CD4-positive, alpha-beta T cell treated with Interleukin-10 for 1 hour (primary cell): ENCODE data around the gene KRTAP19-4.
"Not testable (repeated sequence)": the region's sequence is repeated elsewhere in the genome, so short reads cannot be mapped to it uniquely, and the experiment has no call there.

ENCODE experiments used
- DNase-seq: peaks from one replicate; pipeline ENCODE4 v3.0.0-alpha.2; 2020

The KRTAP19-4 gene

GRCh38 chr21:30497065-30497464 lies at the start of gene KRTAP19-4:
Gene KRTAP19-4 (minus strand): TSS chr21:30497165. CDS start chr21:30497110, 55 bp downstream.
- no peak for DNase-seq

GRCh38 chr21:30541764-30542163 lies 44.8 kb upstream of the KRTAP19-4 start, which contains the start of gene KRTAP19-6:
Gene KRTAP19-6 (minus strand): TSS chr21:30541864. CDS start chr21:30541833, 31 bp downstream.
- DNase-seq = no peak

DNA sequence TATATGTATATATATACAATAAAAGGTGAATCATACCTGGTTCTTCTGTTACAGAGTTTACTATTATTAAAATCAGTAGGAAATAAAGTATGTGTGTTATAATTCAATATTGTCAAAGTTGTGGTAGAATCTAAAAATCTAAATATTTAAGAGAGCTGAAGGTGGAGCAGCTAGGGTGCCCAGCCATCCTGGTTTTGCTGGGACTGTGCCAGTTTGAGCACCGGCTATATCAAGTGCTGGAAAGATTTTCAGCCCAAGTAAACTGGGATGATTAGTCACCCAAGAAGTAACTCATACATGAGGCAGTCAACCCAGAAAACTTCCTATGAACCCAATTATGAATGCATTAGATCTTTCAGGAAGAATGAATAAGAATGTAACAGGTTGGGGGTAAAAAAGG lies 21.9 kb upstream of the KRTAP19-4 start:
- DNase-seq = no peak

DNA sequence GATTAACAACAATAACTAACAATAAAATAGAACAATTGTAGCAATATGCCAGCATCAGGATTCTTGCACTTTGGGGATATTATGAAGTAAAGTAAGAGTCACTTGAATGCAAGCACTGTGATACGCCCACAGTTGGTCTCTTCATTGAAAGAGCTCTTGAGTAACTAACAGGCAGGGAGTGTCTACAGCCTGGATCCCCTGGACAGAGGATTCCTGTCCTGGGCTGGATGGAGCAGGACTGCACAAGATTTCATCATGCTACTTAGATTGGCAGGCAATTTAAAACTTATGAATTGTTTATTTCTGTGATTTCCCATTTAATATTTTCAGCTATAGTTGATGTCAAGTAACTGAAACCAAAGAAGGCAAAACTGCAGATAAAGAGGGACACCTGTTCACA lies 18.7 kb upstream of the KRTAP19-4 start:
- DNase-seq = no peak

DNA sequence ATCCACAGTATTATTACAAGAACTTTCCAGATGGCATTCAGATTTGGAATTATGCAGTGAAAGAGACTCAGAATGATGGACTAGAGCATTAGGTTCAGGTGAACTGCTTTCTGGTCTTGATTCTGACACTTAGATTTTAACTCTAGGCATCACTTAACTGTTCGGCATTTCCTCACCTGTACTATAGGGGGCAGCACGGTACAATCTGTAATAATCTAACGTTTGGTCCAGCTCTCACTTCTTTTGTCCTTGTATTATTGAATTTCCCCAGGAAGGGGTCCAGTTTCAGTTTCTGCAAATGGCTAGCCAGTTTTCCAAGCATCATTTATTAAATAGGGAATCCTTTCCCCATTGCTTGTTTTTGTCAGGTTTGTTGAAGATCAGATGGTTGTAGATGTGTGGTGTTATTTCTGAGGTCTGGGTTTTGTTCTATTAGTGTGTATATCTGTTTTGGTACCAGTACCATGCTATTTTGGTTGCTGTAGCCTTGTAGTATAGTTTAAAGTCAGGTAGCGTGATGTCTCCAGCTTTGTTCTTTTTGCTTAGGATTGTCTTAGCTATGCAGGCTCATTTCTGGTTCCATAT lies 8.7 kb upstream of the KRTAP19-4 start:
- not testable (repeated sequence) for DNase-seq

GRCh38 chr21:30502041-30502440 lies 5.1 kb upstream of the KRTAP19-4 start, which contains the start of gene KRTAP19-5:
Gene KRTAP19-5 (minus strand): TSS chr21:30502141. CDS start chr21:30502090, 51 bp downstream.
- DNase-seq = no peak

DNA sequence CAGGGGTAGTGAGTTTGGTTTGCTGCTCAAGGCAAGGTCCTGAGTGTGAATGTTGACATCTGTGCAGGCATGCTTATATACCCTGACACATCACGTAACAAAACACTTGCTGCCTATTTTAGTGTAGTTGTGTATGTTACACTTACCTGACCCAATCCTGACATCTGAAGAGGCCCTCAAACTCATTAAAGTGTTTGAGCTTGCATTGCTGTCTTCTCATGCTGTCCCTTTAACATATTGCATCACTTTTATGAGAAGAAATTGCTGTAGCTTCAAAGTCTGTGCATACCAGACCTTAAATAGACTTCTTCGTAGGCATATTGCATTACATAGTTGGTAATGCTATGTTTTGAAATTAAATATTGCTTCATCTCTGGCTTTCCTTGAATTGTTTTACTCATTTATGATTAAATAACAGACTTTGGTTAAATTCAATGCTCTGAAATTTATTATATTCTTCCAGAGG lies 5.0 kb downstream of the KRTAP19-4 start, which contains the start of gene KRTAP19-3:
Gene KRTAP19-3 (minus strand): TSS at position 51 of the 466 bp plus-strand sequence. CDS start 56 bp downstream, outside the sequence.
- DNase-seq = no peak

GRCh38 chr21:30487336-30487735 lies 9.6 kb downstream of the KRTAP19-4 start, which contains the start of gene KRTAP19-2:
Gene KRTAP19-2 (minus strand): TSS chr21:30487436. CDS start chr21:30487348, 88 bp downstream.
- DNase-seq = no peak

- no peak for DNase-seq
Observed at GRCh38 chr21:30486180-30486579, 10.8 kb downstream of the KRTAP19-4 start.

DNA sequence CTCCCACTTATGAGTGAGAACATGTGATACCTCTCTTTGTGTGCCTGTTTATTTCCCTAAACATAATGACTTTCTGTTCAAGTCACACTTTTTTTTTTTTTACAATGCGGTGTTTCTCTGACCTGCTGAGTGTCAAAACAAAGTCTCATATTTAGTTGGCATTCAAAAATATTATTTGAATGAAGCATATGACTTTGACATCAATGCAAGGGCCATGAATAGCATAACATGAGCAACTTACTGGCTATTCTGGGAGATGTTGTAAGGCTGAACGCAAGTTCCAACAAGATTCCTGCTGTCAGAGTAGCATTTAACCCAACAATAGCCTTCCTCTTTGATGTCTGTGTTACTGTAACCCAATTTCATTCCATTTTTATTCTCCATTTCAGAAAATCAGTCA lies 14.8 kb downstream of the KRTAP19-4 start:
- DNase-seq = no peak

GRCh38 chr21:30480145-30480544 lies 16.8 kb downstream of the KRTAP19-4 start, which contains the start of gene KRTAP19-1:
Gene KRTAP19-1 (minus strand): TSS chr21:30480367. CDS start chr21:30480317, 50 bp downstream.
- DNase-seq = no peak

DNA sequence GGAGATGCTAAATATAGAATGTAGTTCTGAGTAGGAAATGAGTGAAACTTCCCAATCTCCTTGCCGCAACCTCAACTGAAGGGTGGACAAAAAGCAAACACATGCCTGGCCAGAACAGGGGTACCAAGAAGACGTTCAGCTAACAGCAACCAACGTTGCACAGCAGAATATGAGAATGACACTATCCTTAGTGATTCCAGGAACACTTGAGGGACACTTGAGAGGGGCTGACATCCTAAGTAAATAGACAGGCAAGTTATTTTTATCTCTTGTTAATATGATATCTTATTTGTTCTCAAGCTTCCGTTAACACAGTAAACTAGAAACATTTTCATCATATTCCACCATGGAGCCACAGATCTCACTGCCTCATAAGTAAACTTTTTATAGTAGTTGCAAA lies 17.7 kb downstream of the KRTAP19-4 start:
- no peak for DNase-seq

- no peak for DNase-seq
Observed at GRCh38 chr21:30478004-30478403, 19.0 kb downstream of the KRTAP19-4 start.

- no peak for DNase-seq
Observed at GRCh38 chr21:30468900-30469714, 27.9 kb downstream of the KRTAP19-4 start.

GRCh38 chr21:30463713-30464112 lies 33.3 kb downstream of the KRTAP19-4 start:
- no peak for DNase-seq

GRCh38 chr21:30448514-30448913 lies 48.5 kb downstream of the KRTAP19-4 start:
- DNase-seq = no peak

DNA sequence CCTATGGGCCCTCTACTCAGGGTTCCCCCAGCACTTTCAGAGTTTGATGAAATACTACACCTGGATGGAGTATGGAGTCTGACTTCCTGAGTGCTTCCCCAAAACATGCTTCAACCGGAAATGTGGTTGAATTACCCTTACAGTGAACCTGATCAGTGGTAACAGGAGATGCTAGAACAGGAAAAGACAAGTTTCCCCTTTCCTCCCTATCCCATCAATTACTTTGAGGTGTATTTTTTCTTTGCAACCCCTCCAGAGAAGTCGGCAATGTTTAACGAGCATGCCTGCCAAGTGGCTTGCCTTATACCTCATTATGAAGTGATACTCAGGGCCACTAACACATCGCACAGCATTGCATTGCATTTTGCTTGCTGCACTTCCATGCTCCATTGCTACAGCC lies 49.9 kb downstream of the KRTAP19-4 start:
- DNase-seq = no peak
